ENCODE results near the gene CAMK1D. TPM values are rescaled to one million over a fixed set of nuclear protein-coding genes. Genes with fewer than 3 reads are reported as not detected.

Gene CAMK1D
- total and polyA plus RNA-seq, 2 of the 4 experiments (the other 2 are of a cell fraction): 5.0 to 5.3 TPM

DNA sequence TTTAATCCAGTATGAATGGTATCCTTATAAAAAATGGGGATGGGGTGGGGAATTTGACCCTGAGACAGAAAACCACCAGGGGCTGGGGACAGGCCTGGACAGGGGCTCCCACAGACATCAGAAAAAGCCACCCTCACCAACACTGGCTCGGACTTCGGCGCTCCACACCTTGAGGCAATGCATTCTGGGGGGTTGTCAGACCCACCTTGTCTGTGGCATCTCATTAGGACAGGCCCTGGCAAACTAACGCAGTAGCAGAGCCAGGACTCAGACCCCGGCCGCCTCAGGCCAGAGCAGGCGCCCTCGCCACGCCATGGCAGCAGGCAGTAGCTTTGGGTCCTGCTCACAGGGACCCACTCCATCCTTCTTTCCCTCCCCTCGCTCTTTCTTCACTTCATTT lies 492.1 kb downstream of the CAMK1D start:
- Histone ChIP-seq H2AK9ac (replicated peaks; ENCODE audit: low read depth, low read length, poor library complexity) (no peak overlapping the region), H2AK5ac (ENCODE audit: low read depth, low read length) (no peak overlapping the region), H3K4me3 (ENCODE audit: insufficient read depth, low read depth, low read length) (no peak overlapping the region), H3K9me1 (ENCODE audit: insufficient read depth, low read length) (no peaks in the 10 kb centered on the region), H3K18ac (ENCODE audit: low read depth, low read length) (no peak overlapping the region), H4K20me1 (ENCODE audit: insufficient read depth, low read length) (no peaks in the 10 kb centered on the region), H2BK15ac (ENCODE audit: low read depth, low read length) (no peak overlapping the region), H3K56ac (ENCODE audit: extremely low read depth, insufficient read depth, low read length) (no peak overlapping the region), H2BK120ac (ENCODE audit: low read depth, low read length) (no peak overlapping the region), H4K5ac (ENCODE audit: low read depth, low read length) (no peak overlapping the region), H3K14ac (replicated peaks; ENCODE audit: low read depth, low read length) (no peak overlapping the region), H3K27me3 (ENCODE audit: control insufficient read depth, insufficient read depth, low read length) (peaks cover 9% of the 10 kb centered on the region; the same call in 1 of the 2 replicates), H3K36me3 (ENCODE audit: control insufficient read depth, insufficient read depth, low read length) (no peaks in the 10 kb centered on the region), H3K27ac (ENCODE audit: insufficient read depth, low read length) (no peak overlapping the region), H3K4ac (ENCODE audit: low read depth, low read length) (no peak overlapping the region), H2BK5ac (ENCODE audit: low read depth, low read length, poor library complexity, severe bottlenecking) (no peak overlapping the region), H2AFZ (replicated peaks; ENCODE audit: low read length, poor library complexity) (no peak overlapping the region), H3K4me2 (ENCODE audit: low read depth, low read length) (no peak overlapping the region), H3K79me1 (ENCODE audit: low read depth in 1 of 2, low read length in 2 of 2) (no peaks in the 10 kb centered on the region), H4K8ac (ENCODE audit: low read depth in 2 of 2, low read length in 2 of 2) (no peak overlapping the region), H4K91ac (ENCODE audit: insufficient read depth, low read depth, low read length) (no peak overlapping the region), H3K9me3 (ENCODE audit: control insufficient read depth, insufficient read depth, low read length) (no peaks in the 10 kb centered on the region), H3K4me1 (ENCODE audit: control insufficient read depth, insufficient read depth, low read length) (peaks cover 9% of the 10 kb centered on the region), H3K23ac (ENCODE audit: low read depth, low read length) (no peak overlapping the region), H2BK20ac (ENCODE audit: low read depth, low read length) (no peak overlapping the region), H3K9ac (ENCODE audit: low read depth, low read length) (no peak overlapping the region)
- in situ Hi-C loops (cut with MboI; ENCODE audit: low sequenced_read_pairs) (no loop called here), dilution Hi-C loops (cut with HindIII; ENCODE audit: low sequenced_read_pairs, unreplicated experiment) (no loop called here), intact Hi-C loops (cut with micrococcal nuclease) (no loop called here)
- no peak for ATAC-seq (ENCODE audit: low read depth)
- DNase-seq: no peak
- ChIA-PET CTCF (no interaction called here), POLR2A (ENCODE audit: unreplicated experiment) (interaction anchor here (0.6 kb wide), 1 partner anchor 1830 kb away, joined by 7 read pairs; no protein-coding TSS in a partner anchor)
- 86 to 100% methylated on average over 1 of the region's 10 CpGs for WGBS, 2 experiments (ENCODE audit: extremely low coverage in 2 of 2, insufficient read length in 1 of 2)
- TF ChIP-seq CHD1 (IDR thresholded peaks at IDR 0.05; ENCODE audit: low read depth, low read length) (no peak), POLR2A (IDR thresholded peaks at IDR 0.05; ENCODE audit: low read depth, low read length) (no peak), RFX5 (IDR thresholded peaks at IDR 0.05; ENCODE audit: low read depth, low read length) (no peak), MAFK (IDR thresholded peaks at IDR 0.05; ENCODE audit: low read depth, low read length) (no peak), MAZ (IDR thresholded peaks at IDR 0.05; ENCODE audit: borderline replicate concordance, low read depth, low read length) (no peak), NFE2L2 (IDR thresholded peaks at IDR 0.05; ENCODE audit: low read depth, low read length) (no peak), RCOR1 (IDR thresholded peaks at IDR 0.05; ENCODE audit: insufficient replicate concordance, low read length) (no peak), MXI1 (IDR thresholded peaks at IDR 0.05; ENCODE audit: borderline replicate concordance, low read depth, low read length) (no peak)
- TF ChIP-seq, protein P1, sequence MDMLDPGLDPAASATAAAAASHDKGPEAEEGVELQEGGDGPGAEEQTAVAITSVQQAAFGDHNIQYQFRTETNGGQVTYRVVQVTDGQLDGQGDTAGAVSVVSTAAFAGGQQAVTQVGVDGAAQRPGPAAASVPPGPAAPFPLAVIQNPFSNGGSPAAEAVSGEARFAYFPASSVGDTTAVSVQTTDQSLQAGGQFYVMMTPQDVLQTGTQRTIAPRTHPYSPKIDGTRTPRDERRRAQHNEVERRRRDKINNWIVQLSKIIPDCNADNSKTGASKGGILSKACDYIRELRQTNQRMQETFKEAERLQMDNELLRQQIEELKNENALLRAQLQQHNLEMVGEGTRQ (IDR thresholded peaks at IDR 0.05; ENCODE audit: low read depth, low read length): no peak
- TF ChIP-seq, protein P2, sequence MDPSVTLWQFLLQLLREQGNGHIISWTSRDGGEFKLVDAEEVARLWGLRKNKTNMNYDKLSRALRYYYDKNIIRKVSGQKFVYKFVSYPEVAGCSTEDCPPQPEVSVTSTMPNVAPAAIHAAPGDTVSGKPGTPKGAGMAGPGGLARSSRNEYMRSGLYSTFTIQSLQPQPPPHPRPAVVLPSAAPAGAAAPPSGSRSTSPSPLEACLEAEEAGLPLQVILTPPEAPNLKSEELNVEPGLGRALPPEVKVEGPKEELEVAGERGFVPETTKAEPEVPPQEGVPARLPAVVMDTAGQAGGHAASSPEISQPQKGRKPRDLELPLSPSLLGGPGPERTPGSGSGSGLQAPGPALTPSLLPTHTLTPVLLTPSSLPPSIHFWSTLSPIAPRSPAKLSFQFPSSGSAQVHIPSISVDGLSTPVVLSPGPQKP (IDR thresholded peaks at IDR 0.05; ENCODE audit: borderline replicate concordance, low read depth, low read length): no peak
- BruUV-seq (replicated peaks): no TSS peak

Measured in IMR-90 (cell line).